ENCODE results near the gene CNTNAP2. TPM values are rescaled to one million over a fixed set of nuclear protein-coding genes. Genes with fewer than 3 reads are reported as not detected.

CNTNAP2 gene
- total and polyA plus RNA-seq, 8 donors, result 0.94 to 42.5 (median 38.6) TPM

DNA sequence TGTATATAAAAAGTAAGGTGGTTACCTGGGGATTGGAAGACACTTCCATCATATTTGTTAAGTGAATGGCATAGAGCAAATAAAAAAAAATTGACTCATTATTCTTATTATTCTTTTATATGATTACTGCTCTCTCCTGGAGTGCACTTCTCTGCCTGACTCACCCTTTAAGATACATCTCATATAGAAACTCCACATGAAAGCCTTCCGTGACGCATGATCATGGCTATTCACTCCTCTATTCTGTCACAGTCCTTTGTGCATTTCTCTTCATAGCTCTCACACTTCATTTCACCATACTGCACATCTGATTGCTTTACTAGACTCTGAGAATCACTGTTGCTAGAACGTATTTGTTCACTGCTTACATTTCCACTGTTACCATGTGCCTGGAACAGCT is 597.3 kb downstream of the CNTNAP2 start:
- TF ChIP-seq, protein P1, sequence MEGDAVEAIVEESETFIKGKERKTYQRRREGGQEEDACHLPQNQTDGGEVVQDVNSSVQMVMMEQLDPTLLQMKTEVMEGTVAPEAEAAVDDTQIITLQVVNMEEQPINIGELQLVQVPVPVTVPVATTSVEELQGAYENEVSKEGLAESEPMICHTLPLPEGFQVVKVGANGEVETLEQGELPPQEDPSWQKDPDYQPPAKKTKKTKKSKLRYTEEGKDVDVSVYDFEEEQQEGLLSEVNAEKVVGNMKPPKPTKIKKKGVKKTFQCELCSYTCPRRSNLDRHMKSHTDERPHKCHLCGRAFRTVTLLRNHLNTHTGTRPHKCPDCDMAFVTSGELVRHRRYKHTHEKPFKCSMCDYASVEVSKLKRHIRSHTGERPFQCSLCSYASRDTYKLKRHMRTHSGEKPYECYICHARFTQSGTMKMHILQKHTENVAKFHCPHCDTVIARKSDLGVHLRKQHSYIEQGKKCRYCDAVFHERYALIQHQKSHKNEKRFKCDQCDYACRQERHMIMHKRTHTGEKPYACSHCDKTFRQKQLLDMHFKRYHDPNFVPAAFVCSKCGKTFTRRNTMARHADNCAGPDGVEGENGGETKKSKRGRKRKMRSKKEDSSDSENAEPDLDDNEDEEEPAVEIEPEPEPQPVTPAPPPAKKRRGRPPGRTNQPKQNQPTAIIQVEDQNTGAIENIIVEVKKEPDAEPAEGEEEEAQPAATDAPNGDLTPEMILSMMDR (IDR thresholded peaks at IDR 0.05), result no peak
- Histone ChIP-seq H3K9me3 (no peaks in the 10 kb centered on the region), H3K27me3 (no peaks in the 10 kb centered on the region), H3K36me3 (no peaks in the 10 kb centered on the region), H3K4me3 (no peak overlapping the region), H3K4me1 (no peaks in the 10 kb centered on the region), H3K27ac (no peak overlapping the region)
- no peak for ATAC-seq
- intact Hi-C loops (cut with DNase I), result no loop called here
- DNase-seq, result no peak

GRCh38 chr7:146720195-146720594 is 603.6 kb downstream of the CNTNAP2 start:
- TF ChIP-seq, protein P1 (IDR thresholded peaks at IDR 0.05), result no peak
- Histone ChIP-seq H3K4me3 (no peak overlapping the region), H3K4me1 (no peaks in the 10 kb centered on the region), H3K36me3 (no peaks in the 10 kb centered on the region), H3K27me3 (no peaks in the 10 kb centered on the region), H3K9me3 (no peaks in the 10 kb centered on the region), H3K27ac (no peak overlapping the region)
- ATAC-seq (no peak), DNase-seq (no peak)
- intact Hi-C loops (cut with DNase I), result no loop called here

DNA sequence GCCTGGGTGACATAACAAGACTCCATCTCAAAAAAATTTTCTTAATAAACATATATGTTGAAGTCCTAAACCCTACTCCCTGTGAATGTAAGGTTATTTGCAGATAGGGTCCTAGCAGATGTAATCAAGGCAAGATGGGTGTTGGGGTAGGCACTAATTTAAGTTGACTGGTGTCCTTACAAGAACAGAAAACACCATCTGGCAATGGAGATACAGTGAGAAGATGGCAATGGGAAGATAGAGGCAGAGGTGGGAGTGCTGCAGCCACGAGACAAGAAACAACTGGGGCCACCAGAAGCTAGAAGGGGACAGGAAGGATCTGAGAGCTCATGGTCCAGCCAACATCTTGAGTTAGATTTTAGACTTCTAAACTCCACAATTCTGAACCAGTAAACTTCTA is 606.4 kb downstream of the CNTNAP2 start:
- Histone ChIP-seq H3K4me3 (no peak overlapping the region), H3K9me3 (no peaks in the 10 kb centered on the region), H3K36me3 (no peaks in the 10 kb centered on the region), H3K27ac (no peak overlapping the region), H3K4me1 (no peaks in the 10 kb centered on the region), H3K27me3 (no peaks in the 10 kb centered on the region)
- DNase-seq (no peak), ATAC-seq (no peak)
- intact Hi-C loops (cut with DNase I), result no loop called here
- TF ChIP-seq, protein P1 (IDR thresholded peaks at IDR 0.05), result no peak

DNA sequence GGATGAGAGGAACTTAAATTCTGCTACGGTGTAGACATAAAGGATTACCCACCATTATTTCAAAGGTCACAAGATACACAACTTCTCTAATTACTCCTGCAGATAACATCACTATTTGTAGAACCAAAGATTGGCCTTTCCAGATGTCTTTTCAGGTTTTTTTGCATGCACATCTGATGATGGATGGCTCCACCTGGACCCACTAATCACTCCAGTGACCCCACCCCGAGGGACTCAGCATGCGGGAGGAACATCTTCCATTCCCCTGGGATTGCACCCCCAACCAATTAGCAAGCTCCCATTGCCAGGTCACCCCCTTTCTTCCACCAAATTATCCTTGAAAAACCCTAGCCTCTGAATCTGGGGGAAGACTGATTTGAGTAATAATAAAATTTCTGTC is 608.9 kb downstream of the CNTNAP2 start:
- DNase-seq (no peak), ATAC-seq (no peak)
- intact Hi-C loops (cut with DNase I), result no loop called here
- Histone ChIP-seq H3K9me3 (no peaks in the 10 kb centered on the region), H3K36me3 (no peaks in the 10 kb centered on the region), H3K4me1 (no peaks in the 10 kb centered on the region), H3K27ac (no peak overlapping the region), H3K4me3 (no peak overlapping the region), H3K27me3 (no peaks in the 10 kb centered on the region)
- TF ChIP-seq, protein P1 (IDR thresholded peaks at IDR 0.05), result no peak

DNA sequence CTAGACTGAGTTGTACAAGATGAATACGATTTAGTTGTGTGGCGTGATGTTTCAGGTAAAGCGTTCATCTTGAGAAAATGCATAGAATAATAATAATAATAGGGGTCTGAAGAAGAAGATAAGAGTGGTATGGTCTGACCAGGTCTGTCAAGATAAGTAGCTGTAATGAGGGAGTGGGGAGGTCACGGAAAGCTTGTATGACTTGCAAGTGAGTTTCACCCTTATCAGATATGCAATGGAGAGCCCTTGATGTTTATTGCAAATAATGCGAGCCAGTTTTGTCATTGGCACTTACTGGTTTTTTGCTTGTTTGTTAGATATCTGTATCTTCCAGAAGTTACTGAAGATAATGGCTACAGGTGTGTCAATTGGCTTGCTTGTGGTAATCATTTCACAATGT is 611.5 kb downstream of the CNTNAP2 start:
- no peak for DNase-seq
- Histone ChIP-seq H3K27ac (no peak overlapping the region), H3K27me3 (no peaks in the 10 kb centered on the region), H3K4me3 (no peak overlapping the region), H3K9me3 (no peaks in the 10 kb centered on the region), H3K36me3 (no peaks in the 10 kb centered on the region), H3K4me1 (no peaks in the 10 kb centered on the region)
- no peak for ATAC-seq
- intact Hi-C loops (cut with DNase I), result no loop called here
- TF ChIP-seq, protein P1 (IDR thresholded peaks at IDR 0.05), result no peak

Data from left lung (tissue), 10 donors.